H9 (cell line): ENCODE results near the gene EBNA1BP2. TPM values are rescaled to one million over a fixed set of nuclear protein-coding genes. Genes with fewer than 3 reads are reported as not detected.

Experiments used
- DNase-seq: peaks from one replicate; pipeline ENCODE4 v3.0.0-alpha.2; 2017
- H2AFZ ChIP-seq: one replicate; pipeline ENCODE4 v1.6.1; 2013; ENCODE audit warnings: mild to moderate bottlenecking, low read length, control low read depth, moderate library complexity
- H2AK5ac ChIP-seq: 2 replicates; pipeline ENCODE4 v1.6.1; 2013; ENCODE audit warnings: low read length, control low read depth, mixed read lengths; ENCODE audit not compliant: insufficient read length
- H2BK120ac ChIP-seq: one replicate; pipeline ENCODE4 v1.6.1; 2013; ENCODE audit warnings: low read depth, mild to moderate bottlenecking, low read length, control low read depth, inconsistent platforms; ENCODE audit not compliant: poor library complexity, severe bottlenecking
- H2BK12ac ChIP-seq: 2 replicates; pipeline ENCODE4 v1.6.1; 2013; ENCODE audit warnings: low read length, control low read depth, mixed read lengths, low read depth; ENCODE audit not compliant: insufficient read length
- H2BK15ac ChIP-seq: 2 replicates; pipeline ENCODE4 v1.6.1; 2013; ENCODE audit warnings: low read depth, low read length, control low read depth
- H2BK20ac ChIP-seq: one replicate; pipeline ENCODE4 v1.6.1; 2013; ENCODE audit warnings: low read depth, mild to moderate bottlenecking, low read length, control low read depth, inconsistent platforms; ENCODE audit not compliant: poor library complexity, severe bottlenecking
- H2BK5ac ChIP-seq: 2 replicates; pipeline ENCODE4 v1.6.1; 2013; ENCODE audit warnings: low read length, control low read depth, mixed read lengths; ENCODE audit not compliant: insufficient read length
- H3K14ac ChIP-seq: 2 replicates; pipeline ENCODE4 v1.6.1; 2013; ENCODE audit warnings: low read length, control low read depth; ENCODE audit not compliant: insufficient read depth
- H3K18ac ChIP-seq: 2 replicates; pipeline ENCODE4 v1.6.1; 2013; ENCODE audit warnings: low read depth, mild to moderate bottlenecking, mixed read lengths, low read length, control low read depth; ENCODE audit not compliant: insufficient read length
- H3K23ac ChIP-seq: 2 replicates; pipeline ENCODE4 v1.6.1; 2013; ENCODE audit warnings: low read length, control low read depth, mixed read lengths, low read depth; ENCODE audit not compliant: insufficient read length
- H3K23me2 ChIP-seq: 2 replicates; pipeline ENCODE4 v1.6.1; 2013; ENCODE audit warnings: low read depth, mild to moderate bottlenecking, mixed read lengths, low read length, control low read depth; ENCODE audit not compliant: insufficient read length, poor library complexity, severe bottlenecking
- H3K27ac ChIP-seq: 2 replicates; pipeline ENCODE4 v1.5.1; 2013; ENCODE audit warnings: low read length, control low read depth, mixed read lengths, low read depth; ENCODE audit not compliant: insufficient read length
- H3K27me3 ChIP-seq: 2 replicates; pipeline ENCODE4 v1.6.1; 2013; ENCODE audit warnings: low read length, control low read depth, inconsistent platforms; ENCODE audit not compliant: insufficient read depth
- H3K4ac ChIP-seq: 2 replicates; pipeline ENCODE4 v1.6.1; 2013; ENCODE audit warnings: low read depth, mild to moderate bottlenecking, control low read depth, inconsistent platforms, low read length, moderate library complexity
- H3K4me1 ChIP-seq: 2 replicates; pipeline ENCODE4 v1.6.1; 2013; ENCODE audit warnings: low read length, control low read depth, inconsistent platforms; ENCODE audit not compliant: insufficient read depth
- H3K4me2 ChIP-seq: 2 replicates; pipeline ENCODE4 v1.6.1; 2013; ENCODE audit warnings: low read length, control low read depth, mixed read lengths; ENCODE audit not compliant: insufficient read length, insufficient read depth
- H3K56ac ChIP-seq: 2 replicates; pipeline ENCODE4 v1.6.1; 2013; ENCODE audit warnings: low read depth, mild to moderate bottlenecking, mixed read lengths, low read length, control low read depth; ENCODE audit not compliant: insufficient read length
- H3K79me1 ChIP-seq: 2 replicates; pipeline ENCODE4 v1.6.1; 2013; ENCODE audit warnings: low read depth, mild to moderate bottlenecking, moderate library complexity, low read length, control low read depth, inconsistent platforms; ENCODE audit not compliant: insufficient read depth, poor library complexity, severe bottlenecking
- H3K79me2 ChIP-seq: 2 replicates; pipeline ENCODE4 v1.6.1; 2013; ENCODE audit warnings: low read length, control low read depth, inconsistent platforms; ENCODE audit not compliant: insufficient read depth
- H3K9ac ChIP-seq: 2 replicates; pipeline ENCODE4 v1.6.1; 2013; ENCODE audit warnings: low read length, control low read depth, mixed read lengths; ENCODE audit not compliant: insufficient read length; ENCODE audit errors: extremely low read depth
- H3K9me3 ChIP-seq: one replicate; pipeline ENCODE4 v1.6.1; 2013; ENCODE audit warnings: low read depth, low read length, inconsistent platforms; ENCODE audit not compliant: control insufficient read depth
- H3T11ph ChIP-seq: one replicate; pipeline ENCODE4 v1.6.1; 2013; ENCODE audit warnings: mild to moderate bottlenecking, low read length, control low read depth, inconsistent platforms
- H4K20me1 ChIP-seq: one replicate; pipeline ENCODE4 v1.6.1; 2013; ENCODE audit not compliant: control insufficient read depth, insufficient read length, insufficient read depth
- H4K5ac ChIP-seq: 2 replicates; pipeline ENCODE4 v1.6.1; 2013; ENCODE audit warnings: low read depth, mild to moderate bottlenecking, mixed read lengths, low read length, control low read depth; ENCODE audit not compliant: insufficient read length
- H4K8ac ChIP-seq: replicated peaks from 2 replicates; pipeline ENCODE4 v1.6.1; 2013; ENCODE audit warnings: low read length, control low read depth, mixed read lengths, low read depth; ENCODE audit not compliant: insufficient read length
- H4K91ac ChIP-seq: 2 replicates; pipeline ENCODE4 v1.6.1; 2013; ENCODE audit warnings: low read depth, mild to moderate bottlenecking, moderate library complexity, mixed read lengths, low read length, control low read depth; ENCODE audit not compliant: insufficient read length
- H3K27ac Mint-ChIP-seq, 3 experiments: 2 replicates in 2 of 3; 3 replicates in 1 of 3; pipeline ENCODE4 v1.8.0; 2020 to 2021; ENCODE audit warnings: mixed read lengths in 3 of 3, mild to moderate bottlenecking in 1 of 3, moderate library complexity in 1 of 3
- H3K27me3 Mint-ChIP-seq: 2 replicates; pipeline ENCODE4 v1.8.0; 2021; ENCODE audit warnings: low read depth, mild to moderate bottlenecking, moderate library complexity, mixed read lengths
- H3K36me3 Mint-ChIP-seq, 3 experiments: 2 replicates in 2 of 3; 3 replicates in 1 of 3; pipeline ENCODE4 v1.8.0; 2020 to 2021; ENCODE audit warnings: low read depth in 3 of 3, mixed read lengths in 3 of 3; ENCODE audit not compliant: insufficient read depth in 1 of 3
- H3K4me1 Mint-ChIP-seq, 2 experiments: 2 replicates each; pipeline ENCODE4 v1.8.0; 2020; ENCODE audit warnings: mixed read lengths in 2 of 2
- H3K4me3 Mint-ChIP-seq, 2 experiments: 2 replicates in 1 of 2; 3 replicates in 1 of 2; pipeline ENCODE4 v1.8.0; 2020 to 2021; ENCODE audit warnings: mild to moderate bottlenecking in 2 of 2, mixed read lengths in 2 of 2, moderate library complexity in 1 of 2
- H3K9me3 Mint-ChIP-seq, 2 experiments: 2 replicates in 1 of 2; 3 replicates in 1 of 2; pipeline ENCODE4 v1.8.0; 2020; ENCODE audit warnings: mild to moderate bottlenecking in 2 of 2, mixed read lengths in 2 of 2, moderate library complexity in 1 of 2
- WGBS: extraction: QIAGEN DNeasy Blood & Tissue Kit; methylation state at CpG from one replicate; pipeline ENCODE4 v1.1.7; 2013; ENCODE audit warnings: missing lambda C conversion rate, low lambda C conversion rate, mixed read lengths; ENCODE audit not compliant: insufficient read length; ENCODE audit errors: extremely low coverage; 5-methylcytosine and 5-hydroxymethylcytosine counted together
- total RNA-seq: library from RNA; stranded (reverse); gene quantifications from 2 replicates; pipeline ENCODE4 v1.2.1, GENCODE V29; 2021
- TF ChIP-seq, protein P1 (sequence below): fragments of 200-600 bp; sonication (generic); conservative IDR thresholded peaks from 3 replicates; pipeline ENCODE4 v1.8.0; 2021; ENCODE audit warnings: antibody characterized with exemption, mild to moderate bottlenecking

The EBNA1BP2 gene
- total RNA-seq, 1 experiment from 2014 or later = 84.7 TPM

DNA sequence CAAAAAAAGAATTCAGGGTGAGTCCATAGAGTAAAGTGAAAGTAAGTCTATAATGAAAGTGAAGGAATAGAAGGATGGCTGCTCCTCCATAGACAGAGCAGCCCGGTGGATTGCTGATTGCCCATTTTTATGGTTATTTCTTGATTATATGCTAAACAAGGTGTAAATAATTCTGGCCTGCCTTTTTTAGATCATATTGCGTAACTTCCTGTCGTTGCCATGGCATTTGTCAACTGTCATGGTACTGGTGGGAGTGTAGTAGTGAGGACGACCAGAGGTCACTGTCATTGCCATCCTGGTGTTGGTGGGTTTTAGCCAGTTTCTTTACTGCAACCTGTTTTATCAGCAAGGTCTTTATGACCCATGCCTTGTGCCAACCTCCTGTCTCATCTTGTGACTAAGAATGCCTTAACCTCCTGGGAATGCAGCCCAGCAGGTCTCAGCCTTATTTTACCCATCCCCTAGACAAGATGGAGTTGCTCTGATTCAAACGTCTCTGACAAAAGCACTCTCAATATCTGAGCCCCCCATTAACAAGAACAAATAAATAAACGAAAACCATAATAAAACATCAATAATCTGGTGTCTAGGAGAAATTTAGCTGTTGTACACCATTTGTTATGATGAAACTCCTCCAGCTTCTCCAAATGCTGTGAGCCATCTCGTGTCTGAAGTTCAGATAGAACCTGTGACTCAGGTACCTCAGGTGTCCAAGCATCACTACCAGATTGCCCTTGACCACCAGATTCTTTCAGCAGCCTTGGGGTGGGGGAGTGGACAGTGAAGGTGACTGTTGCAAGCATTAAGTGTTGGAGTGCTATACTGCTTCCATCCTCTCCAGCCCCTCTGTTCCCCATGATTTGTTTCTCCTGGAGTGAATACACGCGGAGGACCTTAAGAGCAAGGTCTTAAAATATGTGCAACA is 36.0 kb downstream of the EBNA1BP2 start:
- Histone ChIP-seq H3K27ac (no peak overlapping the region), H2BK5ac (no peak overlapping the region), H3K27me3 (no peaks in the 10 kb centered on the region), H3K23ac (no peak overlapping the region), H4K20me1 (no peaks in the 10 kb centered on the region), H3K23me2 (no peaks in the 10 kb centered on the region), H4K91ac (no peak overlapping the region), H3K9ac (no peak overlapping the region), H2BK120ac (no peak overlapping the region), H2BK15ac (no peak overlapping the region), H4K8ac (no peak overlapping the region), H3K4ac (no peak overlapping the region), H3K79me1 (peaks cover 5% of the 10 kb centered on the region), H2AFZ (no peak overlapping the region), H4K5ac (no peak overlapping the region), H3K18ac (no peak overlapping the region), H3K56ac (no peak overlapping the region), H3K9me3 (peaks cover 14% of the 10 kb centered on the region), H3K79me2 (no peaks in the 10 kb centered on the region; the same call in 1 of the 2 replicates), H3K4me1 (no peaks in the 10 kb centered on the region), H2AK5ac (no peak overlapping the region), H3K14ac (no peak overlapping the region), H3T11ph (no peak overlapping the region), H2BK20ac (no peak overlapping the region), H3K4me2 (no peak overlapping the region), H2BK12ac (no peak overlapping the region)
- Mint-ChIP-seq H3K4me1 (peaks cover 6 to 13% of the 10 kb centered on the region in 2 experiments; a peak in 3 of 4 replicates), H3K27me3 (no peaks in the 10 kb centered on the region), H3K36me3 (peaks cover 33 to 61% (median 56%) of the 10 kb centered on the region in 3 experiments), H3K4me3 (no peak overlapping the region), H3K27ac (no peak overlapping the region; a peak in 1 of 7 replicates), H3K9me3 (peaks cover 30 to 32% of the 10 kb centered on the region in 2 experiments)
- DNase-seq = no peak
- WGBS = no CpG with 5 or more reads among the region's 9 CpGs
- TF ChIP-seq, protein P1, sequence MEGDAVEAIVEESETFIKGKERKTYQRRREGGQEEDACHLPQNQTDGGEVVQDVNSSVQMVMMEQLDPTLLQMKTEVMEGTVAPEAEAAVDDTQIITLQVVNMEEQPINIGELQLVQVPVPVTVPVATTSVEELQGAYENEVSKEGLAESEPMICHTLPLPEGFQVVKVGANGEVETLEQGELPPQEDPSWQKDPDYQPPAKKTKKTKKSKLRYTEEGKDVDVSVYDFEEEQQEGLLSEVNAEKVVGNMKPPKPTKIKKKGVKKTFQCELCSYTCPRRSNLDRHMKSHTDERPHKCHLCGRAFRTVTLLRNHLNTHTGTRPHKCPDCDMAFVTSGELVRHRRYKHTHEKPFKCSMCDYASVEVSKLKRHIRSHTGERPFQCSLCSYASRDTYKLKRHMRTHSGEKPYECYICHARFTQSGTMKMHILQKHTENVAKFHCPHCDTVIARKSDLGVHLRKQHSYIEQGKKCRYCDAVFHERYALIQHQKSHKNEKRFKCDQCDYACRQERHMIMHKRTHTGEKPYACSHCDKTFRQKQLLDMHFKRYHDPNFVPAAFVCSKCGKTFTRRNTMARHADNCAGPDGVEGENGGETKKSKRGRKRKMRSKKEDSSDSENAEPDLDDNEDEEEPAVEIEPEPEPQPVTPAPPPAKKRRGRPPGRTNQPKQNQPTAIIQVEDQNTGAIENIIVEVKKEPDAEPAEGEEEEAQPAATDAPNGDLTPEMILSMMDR = no peak
